Measurements from ENCODE around the gene AK5. TPM values are rescaled to one million over a fixed set of nuclear protein-coding genes. Genes with fewer than 3 reads are reported as not detected.

The AK5 gene
- total and polyA plus RNA-seq, 2 of the 4 experiments (the other 2 are of a cell fraction), result 22.5 to 25.8 TPM

DNA sequence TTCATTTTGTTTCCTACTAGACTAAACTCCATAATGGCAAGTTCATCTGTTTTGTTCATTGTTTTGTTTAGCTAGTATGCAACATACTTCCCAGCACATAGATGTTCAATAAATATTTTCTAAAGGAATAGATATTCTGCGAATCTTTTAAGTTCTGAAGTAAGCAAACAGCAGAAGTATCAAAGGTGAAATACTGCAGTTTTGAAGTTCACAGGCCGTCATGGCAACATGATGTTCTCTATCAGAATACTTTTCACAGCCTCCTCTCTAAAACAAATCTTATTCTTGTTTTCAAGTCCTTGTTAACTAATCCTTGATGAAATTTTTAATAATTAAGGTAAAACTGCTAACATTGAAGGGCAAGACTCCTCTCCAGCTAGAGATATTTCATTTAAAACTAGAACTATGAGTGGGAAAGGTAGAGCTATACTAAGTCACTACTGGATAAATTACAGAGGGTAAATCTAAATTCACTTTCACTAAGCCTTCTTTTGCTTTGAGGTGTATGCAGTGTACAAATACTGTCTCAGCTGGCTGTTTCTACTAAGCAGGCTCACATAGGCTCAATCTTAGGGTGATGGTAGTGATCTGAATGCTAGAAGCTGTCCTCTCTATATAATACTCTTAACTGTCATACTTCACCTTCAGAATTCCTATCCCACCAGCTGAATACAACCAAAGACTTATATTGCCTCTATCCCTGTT is 303.9 kb downstream of the AK5 start:
- no peak overlapping the region for H4K8ac ChIP-seq (ENCODE audit: low read depth in 2 of 2, low read length in 2 of 2)
- TF ChIP-seq FOS (IDR thresholded peaks at IDR 0.05; ENCODE audit: low read depth, low read length) (no peak), POLR2A (IDR thresholded peaks at IDR 0.05; ENCODE audit: low read depth, low read length) (no peak), RFX5 (IDR thresholded peaks at IDR 0.05; ENCODE audit: low read depth, low read length) (no peak), CHD1 (IDR thresholded peaks at IDR 0.05; ENCODE audit: low read depth, low read length) (no peak), RAD21 (IDR thresholded peaks at IDR 0.05; ENCODE audit: low read length) (no peak), SMC3 (IDR thresholded peaks at IDR 0.05; ENCODE audit: low read depth, low read length) (no peak)
- CTCF ChIA-PET, result interaction anchor here (0.6 to 1.1 kb wide), 3 partner anchors 19 to 529 kb away, joined by 3 to 4 read pairs (median 3); no protein-coding TSS in a partner anchor
- H3K4ac ChIP-seq (ENCODE audit: low read depth, low read length), result no peak overlapping the region
- no peak for DNase-seq
- H4K91ac ChIP-seq (ENCODE audit: insufficient read depth, low read depth, low read length), result no peak overlapping the region
- H3K36me3 ChIP-seq (ENCODE audit: control insufficient read depth, insufficient read depth, low read length), result peaks cover 14% of the 10 kb centered on the region
- H3K79me1 ChIP-seq (ENCODE audit: low read depth in 1 of 2, low read length in 2 of 2), result peaks cover 11 to 35% of the 10 kb centered on the region in 2 experiments; a peak in 3 of 4 replicates
- no TSS peak for BruUV-seq (replicated peaks)
- H2BK15ac ChIP-seq (ENCODE audit: low read depth, low read length), result no peak overlapping the region
- H3K4me2 ChIP-seq (ENCODE audit: low read depth, low read length), result peak overlapping the region; percentile 17; the same call in 1 of the 2 replicates
- dilution Hi-C loops (cut with HindIII; ENCODE audit: low sequenced_read_pairs, unreplicated experiment), result no loop called here
- H4K5ac ChIP-seq (ENCODE audit: low read depth, low read length), result no peak overlapping the region
- no peak overlapping the region for H3K56ac ChIP-seq (ENCODE audit: extremely low read depth, insufficient read depth, low read length)
- no peak overlapping the region for H2AK9ac ChIP-seq (replicated peaks; ENCODE audit: low read depth, low read length, poor library complexity)
- no peak overlapping the region for H2BK5ac ChIP-seq (ENCODE audit: low read depth, low read length, poor library complexity, severe bottlenecking)
- in situ Hi-C loops (cut with MboI; ENCODE audit: low sequenced_read_pairs), result loop anchor here (25.0 kb wide), 1 partner anchor 527 kb away; no protein-coding TSS in a partner anchor
- no CpG with 5 or more reads among the region's 2 CpGs for WGBS, 2 experiments (ENCODE audit: extremely low coverage in 2 of 2, insufficient read length in 1 of 2)
- H3K4me1 ChIP-seq (ENCODE audit: control insufficient read depth, insufficient read depth, low read length), result no peaks in the 10 kb centered on the region
- no peak overlapping the region for H2BK120ac ChIP-seq (ENCODE audit: low read depth, low read length)
- no peak overlapping the region for H3K9ac ChIP-seq (ENCODE audit: low read depth, low read length)
- H4K20me1 ChIP-seq (ENCODE audit: insufficient read depth, low read length), result no peaks in the 10 kb centered on the region
- intact Hi-C loops (cut with micrococcal nuclease), result loop anchor here (5.0 kb wide), 1 partner anchor 82 kb away; no protein-coding TSS in a partner anchor
- no peak overlapping the region for H2AK5ac ChIP-seq (ENCODE audit: low read depth, low read length)
- no peaks in the 10 kb centered on the region for H3K9me3 ChIP-seq (ENCODE audit: control insufficient read depth, insufficient read depth, low read length)
- H3K27ac ChIP-seq (ENCODE audit: insufficient read depth, low read length), result no peak overlapping the region
- H3K14ac ChIP-seq (replicated peaks; ENCODE audit: low read depth, low read length), result no peak overlapping the region; the same call in 1 of the 2 replicates
- H3K23ac ChIP-seq (ENCODE audit: low read depth, low read length), result peak overlapping the region; percentile 50; the same call in 1 of the 2 replicates
- no peaks in the 10 kb centered on the region for H3K9me1 ChIP-seq (ENCODE audit: insufficient read depth, low read length)
- no peaks in the 10 kb centered on the region for H3K27me3 ChIP-seq (ENCODE audit: control insufficient read depth, insufficient read depth, low read length)
- POLR2A ChIA-PET (ENCODE audit: unreplicated experiment), result no interaction called here
- H3K18ac ChIP-seq (ENCODE audit: low read depth, low read length), result no peak overlapping the region
- H2AFZ ChIP-seq (replicated peaks; ENCODE audit: low read length, poor library complexity), result no peak overlapping the region
- H3K4me3 ChIP-seq (ENCODE audit: insufficient read depth, low read depth, low read length), result no peak overlapping the region
- ATAC-seq (ENCODE audit: low read depth), result peak; percentile 11; the same call in 1 of the 2 replicates
- no peak overlapping the region for H2BK20ac ChIP-seq (ENCODE audit: low read depth, low read length)
